Liver (tissue), 9 donors: ENCODE data around the gene FLOT1. TPM values are rescaled to one million over a fixed set of nuclear protein-coding genes. Genes with fewer than 3 reads are reported as not detected.
A peak's percentile ranks its signal among the peaks of the same experiment; 100 is the strongest.

Source experiments
- DNase-seq: peaks from one replicate; pipeline ENCODE4 v3.0.0-alpha.2; 2017; ENCODE audit warnings: low spot score
- H3K27ac ChIP-seq, 2 donors: one replicate each; pipeline ENCODE4 v1.7.0; 2013; ENCODE audit warnings: inconsistent platforms in 2 of 2, low read length in 2 of 2, control low read depth in 1 of 2, low read depth in 1 of 2, mild to moderate bottlenecking in 1 of 2
- H3K27me3 ChIP-seq, 4 donors: one replicate each; pipeline versions ENCODE4 v1.6.1 to v1.7.0; 2013; ENCODE audit warnings: low read length in 3 of 4, inconsistent platforms in 1 of 4, mild to moderate bottlenecking in 1 of 4, moderate library complexity in 1 of 4; ENCODE audit not compliant: control insufficient read depth in 4 of 4, insufficient read depth in 4 of 4
- H3K36me3 ChIP-seq, 4 donors: one replicate each; pipeline versions ENCODE4 v1.6.1 to v1.7.0; 2013; ENCODE audit warnings: low read length in 3 of 4, mild to moderate bottlenecking in 3 of 4, low read depth in 1 of 4, moderate library complexity in 1 of 4; ENCODE audit not compliant: control insufficient read depth in 4 of 4, insufficient read depth in 3 of 4
- H3K4me1 ChIP-seq, 4 donors: one replicate each; pipeline versions ENCODE4 v1.6.1 to v1.7.0; 2013; ENCODE audit warnings: low read length in 3 of 4, mild to moderate bottlenecking in 3 of 4, moderate library complexity in 1 of 4; ENCODE audit not compliant: control insufficient read depth in 4 of 4, insufficient read depth in 4 of 4
- H3K4me3 ChIP-seq, 3 donors: one replicate each; pipeline versions ENCODE4 v1.6.1 to v1.7.0; 2013; ENCODE audit warnings: low read length in 3 of 3, control low read depth in 1 of 3, low read depth in 1 of 3, mild to moderate bottlenecking in 1 of 3
- H3K9ac ChIP-seq, 2 donors: one replicate each; pipeline ENCODE4 v1.7.0; 2013; ENCODE audit warnings: low read length in 2 of 2, mild to moderate bottlenecking in 2 of 2, moderate library complexity in 2 of 2, control low read depth in 1 of 2, low read depth in 1 of 2
- H3K9me3 ChIP-seq, 4 donors: one replicate each; pipeline versions ENCODE4 v1.6.1 to v1.7.0; 2013; ENCODE audit warnings: low read length in 3 of 4; ENCODE audit not compliant: control insufficient read depth in 4 of 4
- EGR1 ChIP-seq, 2 donors: IDR thresholded peaks; 2 replicates each; pipeline ENCODE4 v1.6.1; 2016 to 2018; ENCODE audit warnings: antibody characterized with exemption in 2 of 2, low read depth in 2 of 2
- GABPA ChIP-seq, 2 donors: IDR thresholded peaks in 1 of 2; conservative IDR thresholded peaks in 1 of 2; 2 replicates each; pipeline ENCODE4 v1.6.1; 2016; ENCODE audit warnings: antibody characterized with exemption in 2 of 2, mild to moderate bottlenecking in 1 of 2, moderate library complexity in 1 of 2
- HNF4A ChIP-seq, 2 donors: conservative IDR thresholded peaks; 2 replicates each; pipeline ENCODE4 v1.6.1; 2016; ENCODE audit warnings: antibody characterized with exemption in 2 of 2, mild to moderate bottlenecking in 2 of 2
- HNF4G ChIP-seq: IDR thresholded peaks from 2 replicates; pipeline ENCODE4 v1.6.1; 2016; ENCODE audit warnings: antibody characterized with exemption
- JUND ChIP-seq, 2 donors: IDR thresholded peaks; 2 replicates each; pipeline ENCODE4 v1.6.1; 2016; ENCODE audit warnings: antibody characterized with exemption in 2 of 2
- RXRA ChIP-seq, 2 donors: IDR thresholded peaks; 2 replicates each; pipeline ENCODE4 v1.6.1; 2017 to 2018; ENCODE audit warnings: antibody characterized with exemption in 2 of 2, mild to moderate bottlenecking in 1 of 2
- SP1 ChIP-seq: IDR thresholded peaks from 2 replicates; pipeline ENCODE4 v1.6.1; 2018; ENCODE audit warnings: antibody characterized with exemption, mild to moderate bottlenecking
- TAF1 ChIP-seq: conservative IDR thresholded peaks from 2 replicates; pipeline ENCODE4 v1.6.1; 2016; ENCODE audit warnings: antibody characterized with exemption, mild to moderate bottlenecking
- YY1 ChIP-seq: IDR thresholded peaks from 2 replicates; pipeline ENCODE4 v1.6.1; 2016; ENCODE audit warnings: antibody characterized with exemption, mild to moderate bottlenecking
- WGBS: extraction: QIAGEN DNeasy Blood & Tissue Kit; methylation state at CpG from one replicate; pipeline ENCODE4 v1.1.7; 2013; 5-methylcytosine and 5-hydroxymethylcytosine counted together
- polyA plus RNA-seq, 2 donors: library from polyadenylated mRNA; stranded (reverse) in 1 of 2; unstranded in 1 of 2; fragments of 200-250 nt in 1 of 2; fragments of >200 nt in 1 of 2; fragmentation: Nextera tagmentation in 1 of 2; extraction: Ambion mirVana in 1 of 2; gene quantifications; one replicate each; pipeline versions ENCODE4 v1.2.1 to v1.2.3, GENCODE V29; 2013 to 2015
- total RNA-seq, 2 donors: library from RNA; depleted of rRNA; stranded (reverse); fragments of >200 nt; gene quantifications; one replicate each; pipeline ENCODE4 v1.2.3, GENCODE V29; 2014
- TF ChIP-seq, protein P1 (sequence below): IDR thresholded peaks from 2 replicates; pipeline ENCODE4 v1.6.1; 2016; ENCODE audit warnings: antibody characterized with exemption
- TF ChIP-seq, protein P2 (sequence below): IDR thresholded peaks from 2 replicates; pipeline ENCODE4 v1.6.1; 2016; ENCODE audit warnings: antibody characterized with exemption
- TF ChIP-seq, protein P3 (sequence below): IDR thresholded peaks from 2 replicates; pipeline ENCODE4 v1.6.1; 2016; ENCODE audit warnings: antibody characterized with exemption
- TF ChIP-seq, protein P4 (sequence below): IDR thresholded peaks from 2 replicates; pipeline ENCODE4 v1.6.1; 2016; ENCODE audit warnings: antibody characterized with exemption, mild to moderate bottlenecking
- donor health status: healthy.
- donor health status: healthy.
- donor health status: healthy.
- donor health status: healthy.
- donor health status: healthy.

FLOT1 gene
- total and polyA plus RNA-seq, 4 donors = 38.6 to 99.8 (median 59.5) TPM

DNA sequence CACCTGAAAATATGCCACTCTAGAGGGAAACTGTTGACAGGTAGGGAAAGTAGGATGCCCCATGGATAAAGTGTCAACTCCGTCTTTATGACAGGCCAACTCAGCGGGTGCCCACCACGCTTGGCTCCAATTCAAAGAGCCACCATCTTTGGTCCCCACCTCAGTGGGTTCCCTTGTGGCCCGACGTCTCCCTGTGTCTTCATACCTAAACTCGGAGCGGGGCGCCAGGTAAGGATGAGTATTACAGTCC lies 25.7 kb downstream of the FLOT1 start:
- H3K9ac ChIP-seq = peak overlapping the region; percentile 61 to 68
- H3K4me1 ChIP-seq = peaks cover 4 to 17% (median 15%) of the 10 kb centered on the region in 4 donors
- no peaks in the 10 kb centered on the region for H3K9me3 ChIP-seq
- 1% methylated on average over 8 of the region's 8 CpGs for WGBS
- H3K27me3 ChIP-seq = no peaks in the 10 kb centered on the region
- peak overlapping the region; percentile 65 to 75 (median 67) for H3K4me3 ChIP-seq
- DNase-seq = no peak
- TF ChIP-seq RXRA (IDR thresholded peaks at IDR 0.05) (no peak), HNF4G (no peak), GABPA (IDR thresholded peaks at IDR 0.05 in 1 of 2, conservative IDR thresholded peaks at IDR 0.05 in 1 of 2) (no peak), JUND (IDR thresholded peaks at IDR 0.05) (no peak), HNF4A (conservative IDR thresholded peaks at IDR 0.05) (no peak), YY1 (no peak), EGR1 (IDR thresholded peaks at IDR 0.05; ENCODE audit: low read depth in 2 of 2) (no peak), SP1 (no peak)
- TF ChIP-seq, protein P1, sequence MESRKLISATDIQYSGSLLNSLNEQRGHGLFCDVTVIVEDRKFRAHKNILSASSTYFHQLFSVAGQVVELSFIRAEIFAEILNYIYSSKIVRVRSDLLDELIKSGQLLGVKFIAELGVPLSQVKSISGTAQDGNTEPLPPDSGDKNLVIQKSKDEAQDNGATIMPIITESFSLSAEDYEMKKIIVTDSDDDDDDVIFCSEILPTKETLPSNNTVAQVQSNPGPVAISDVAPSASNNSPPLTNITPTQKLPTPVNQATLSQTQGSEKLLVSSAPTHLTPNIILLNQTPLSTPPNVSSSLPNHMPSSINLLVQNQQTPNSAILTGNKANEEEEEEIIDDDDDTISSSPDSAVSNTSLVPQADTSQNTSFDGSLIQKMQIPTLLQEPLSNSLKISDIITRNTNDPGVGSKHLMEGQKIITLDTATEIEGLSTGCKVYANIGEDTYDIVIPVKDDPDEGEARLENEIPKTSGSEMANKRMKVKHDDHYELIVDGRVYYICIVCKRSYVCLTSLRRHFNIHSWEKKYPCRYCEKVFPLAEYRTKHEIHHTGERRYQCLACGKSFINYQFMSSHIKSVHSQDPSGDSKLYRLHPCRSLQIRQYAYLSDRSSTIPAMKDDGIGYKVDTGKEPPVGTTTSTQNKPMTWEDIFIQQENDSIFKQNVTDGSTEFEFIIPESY = no peak
- TF ChIP-seq, protein P2, sequence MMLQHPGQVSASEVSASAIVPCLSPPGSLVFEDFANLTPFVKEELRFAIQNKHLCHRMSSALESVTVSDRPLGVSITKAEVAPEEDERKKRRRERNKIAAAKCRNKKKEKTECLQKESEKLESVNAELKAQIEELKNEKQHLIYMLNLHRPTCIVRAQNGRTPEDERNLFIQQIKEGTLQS = no peak
- H3K36me3 ChIP-seq = peaks cover 2 to 24% (median 20%) of the 10 kb centered on the region in 4 donors
- peak overlapping the region; percentile 78 to 90 for H3K27ac ChIP-seq

DNA sequence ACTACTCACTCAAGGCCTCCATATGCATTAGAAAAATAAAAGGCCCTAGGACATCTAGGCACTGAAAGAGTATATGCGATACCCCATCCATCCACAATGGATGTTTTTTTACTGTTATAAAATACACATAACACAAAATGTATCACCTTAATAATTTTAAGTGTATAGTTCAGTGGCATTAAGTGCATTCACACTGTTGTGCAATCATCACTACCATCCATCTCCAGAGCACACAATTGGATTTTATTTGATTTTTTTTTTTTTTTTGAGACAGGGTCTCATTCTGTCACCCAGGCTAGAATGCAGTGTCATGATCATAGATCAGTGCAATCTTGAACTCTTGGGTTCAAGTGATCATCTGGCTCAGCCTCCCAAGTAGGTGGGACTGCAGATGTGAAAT lies 28.2 kb downstream of the FLOT1 start:
- DNase-seq = no peak
- H3K27ac ChIP-seq = no peak overlapping the region
- no peaks in the 10 kb centered on the region for H3K9me3 ChIP-seq
- no peak overlapping the region for H3K4me3 ChIP-seq
- 93% methylated on average over 1 of the region's 1 CpG for WGBS
- peaks cover 6 to 21% (median 13%) of the 10 kb centered on the region in 4 donors for H3K4me1 ChIP-seq
- H3K27me3 ChIP-seq = no peaks in the 10 kb centered on the region
- no peak for TF ChIP-seq TAF1
- no peak for TF ChIP-seq HNF4A (conservative IDR thresholded peaks at IDR 0.05)
- TF ChIP-seq, protein P2 = no peak
- TF ChIP-seq, protein P3, sequence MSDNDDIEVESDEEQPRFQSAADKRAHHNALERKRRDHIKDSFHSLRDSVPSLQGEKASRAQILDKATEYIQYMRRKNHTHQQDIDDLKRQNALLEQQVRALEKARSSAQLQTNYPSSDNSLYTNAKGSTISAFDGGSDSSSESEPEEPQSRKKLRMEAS = no peak
- TF ChIP-seq, protein P1 = no peak
- TF ChIP-seq EGR1 (IDR thresholded peaks at IDR 0.05; ENCODE audit: low read depth in 2 of 2) = no peak
- TF ChIP-seq JUND (IDR thresholded peaks at IDR 0.05) = no peak
- no peak for TF ChIP-seq GABPA (IDR thresholded peaks at IDR 0.05 in 1 of 2, conservative IDR thresholded peaks at IDR 0.05 in 1 of 2)
- H3K9ac ChIP-seq = no peak overlapping the region
- H3K36me3 ChIP-seq = peaks cover 2 to 32% (median 23%) of the 10 kb centered on the region in 4 donors

DNA sequence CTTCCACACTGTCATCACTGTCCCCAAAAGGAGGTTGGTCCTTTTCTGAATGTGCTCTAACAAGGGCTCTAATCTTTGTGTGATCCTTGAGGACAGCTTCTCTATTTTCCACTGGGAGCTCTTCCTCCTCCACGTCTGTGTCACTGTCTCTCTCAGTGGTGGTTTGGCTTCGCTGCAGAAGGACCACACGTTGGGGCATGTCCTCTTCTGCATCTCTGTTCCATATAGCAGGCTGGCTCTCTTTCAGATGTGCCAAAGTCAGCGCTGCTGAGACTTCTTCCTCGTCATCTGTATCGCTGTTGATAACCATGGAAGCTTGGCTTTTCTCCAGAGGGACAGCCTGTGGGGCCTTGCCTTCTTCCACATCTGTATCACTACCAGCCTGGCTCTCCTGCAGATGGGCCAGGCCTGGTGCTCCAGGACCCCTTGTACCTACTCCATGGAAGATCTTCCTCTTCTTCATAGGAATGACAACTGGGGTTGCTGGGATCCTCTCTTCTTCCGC lies 30.0 kb downstream of the FLOT1 start:
- no peaks in the 10 kb centered on the region for H3K27me3 ChIP-seq
- WGBS = 90% methylated on average over 7 of the region's 7 CpGs
- no peak overlapping the region for H3K4me3 ChIP-seq
- no peak overlapping the region for H3K27ac ChIP-seq
- TF ChIP-seq, protein P3 = no peak
- TF ChIP-seq, protein P4, sequence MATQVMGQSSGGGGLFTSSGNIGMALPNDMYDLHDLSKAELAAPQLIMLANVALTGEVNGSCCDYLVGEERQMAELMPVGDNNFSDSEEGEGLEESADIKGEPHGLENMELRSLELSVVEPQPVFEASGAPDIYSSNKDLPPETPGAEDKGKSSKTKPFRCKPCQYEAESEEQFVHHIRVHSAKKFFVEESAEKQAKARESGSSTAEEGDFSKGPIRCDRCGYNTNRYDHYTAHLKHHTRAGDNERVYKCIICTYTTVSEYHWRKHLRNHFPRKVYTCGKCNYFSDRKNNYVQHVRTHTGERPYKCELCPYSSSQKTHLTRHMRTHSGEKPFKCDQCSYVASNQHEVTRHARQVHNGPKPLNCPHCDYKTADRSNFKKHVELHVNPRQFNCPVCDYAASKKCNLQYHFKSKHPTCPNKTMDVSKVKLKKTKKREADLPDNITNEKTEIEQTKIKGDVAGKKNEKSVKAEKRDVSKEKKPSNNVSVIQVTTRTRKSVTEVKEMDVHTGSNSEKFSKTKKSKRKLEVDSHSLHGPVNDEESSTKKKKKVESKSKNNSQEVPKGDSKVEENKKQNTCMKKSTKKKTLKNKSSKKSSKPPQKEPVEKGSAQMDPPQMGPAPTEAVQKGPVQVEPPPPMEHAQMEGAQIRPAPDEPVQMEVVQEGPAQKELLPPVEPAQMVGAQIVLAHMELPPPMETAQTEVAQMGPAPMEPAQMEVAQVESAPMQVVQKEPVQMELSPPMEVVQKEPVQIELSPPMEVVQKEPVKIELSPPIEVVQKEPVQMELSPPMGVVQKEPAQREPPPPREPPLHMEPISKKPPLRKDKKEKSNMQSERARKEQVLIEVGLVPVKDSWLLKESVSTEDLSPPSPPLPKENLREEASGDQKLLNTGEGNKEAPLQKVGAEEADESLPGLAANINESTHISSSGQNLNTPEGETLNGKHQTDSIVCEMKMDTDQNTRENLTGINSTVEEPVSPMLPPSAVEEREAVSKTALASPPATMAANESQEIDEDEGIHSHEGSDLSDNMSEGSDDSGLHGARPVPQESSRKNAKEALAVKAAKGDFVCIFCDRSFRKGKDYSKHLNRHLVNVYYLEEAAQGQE = no peak
- TF ChIP-seq YY1 (no peak), HNF4A (conservative IDR thresholded peaks at IDR 0.05) (no peak), EGR1 (IDR thresholded peaks at IDR 0.05; ENCODE audit: low read depth in 2 of 2) (no peak), JUND (IDR thresholded peaks at IDR 0.05) (no peak)
- H3K9ac ChIP-seq = no peak overlapping the region
- DNase-seq = no peak
- H3K4me1 ChIP-seq = peaks cover 9 to 36% (median 20%) of the 10 kb centered on the region in 4 donors
- H3K9me3 ChIP-seq = no peaks in the 10 kb centered on the region
- peaks cover 2 to 32% (median 23%) of the 10 kb centered on the region in 4 donors for H3K36me3 ChIP-seq
